GM12875 (cell line): ENCODE results near the gene NUP62.
A peak's percentile ranks its signal among the peaks of the same experiment; 100 is the strongest.

ENCODE experiments used
- H3K4me3 ChIP-seq: one replicate; pipeline ENCODE4 v1.5.1; 2011; ENCODE audit warnings: low read depth, low read length, control low read depth
- TF ChIP-seq, protein P1 (sequence below): IDR thresholded peaks from 2 replicates; pipeline ENCODE4 v1.5.1; 2011; ENCODE audit warnings: low read depth, mild to moderate bottlenecking, control low read depth, inconsistent platforms, low read length, moderate library complexity, borderline replicate concordance; ENCODE audit not compliant: insufficient read depth

The NUP62 gene

DNA sequence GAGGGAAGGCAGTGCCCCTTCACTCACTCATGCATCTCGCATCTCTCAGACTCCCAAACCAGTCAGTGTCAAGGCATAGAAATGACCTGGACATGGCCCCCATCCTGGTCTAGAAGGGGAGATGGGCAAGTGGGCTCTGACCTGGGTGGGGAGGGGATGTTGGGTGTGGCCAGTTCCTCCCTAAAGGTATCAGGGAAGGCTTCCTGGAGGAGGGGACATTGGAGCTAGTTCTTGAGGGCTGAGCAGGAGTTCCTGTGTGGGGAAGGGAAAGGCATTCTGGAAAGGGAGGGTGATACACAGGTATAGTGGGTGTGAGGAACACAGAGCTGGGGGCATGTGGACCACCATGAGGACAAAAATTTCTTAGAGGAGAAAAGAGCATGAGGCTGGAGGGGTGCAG, 36.6 kb downstream of the NUP62 start:
- TF ChIP-seq, protein P1, sequence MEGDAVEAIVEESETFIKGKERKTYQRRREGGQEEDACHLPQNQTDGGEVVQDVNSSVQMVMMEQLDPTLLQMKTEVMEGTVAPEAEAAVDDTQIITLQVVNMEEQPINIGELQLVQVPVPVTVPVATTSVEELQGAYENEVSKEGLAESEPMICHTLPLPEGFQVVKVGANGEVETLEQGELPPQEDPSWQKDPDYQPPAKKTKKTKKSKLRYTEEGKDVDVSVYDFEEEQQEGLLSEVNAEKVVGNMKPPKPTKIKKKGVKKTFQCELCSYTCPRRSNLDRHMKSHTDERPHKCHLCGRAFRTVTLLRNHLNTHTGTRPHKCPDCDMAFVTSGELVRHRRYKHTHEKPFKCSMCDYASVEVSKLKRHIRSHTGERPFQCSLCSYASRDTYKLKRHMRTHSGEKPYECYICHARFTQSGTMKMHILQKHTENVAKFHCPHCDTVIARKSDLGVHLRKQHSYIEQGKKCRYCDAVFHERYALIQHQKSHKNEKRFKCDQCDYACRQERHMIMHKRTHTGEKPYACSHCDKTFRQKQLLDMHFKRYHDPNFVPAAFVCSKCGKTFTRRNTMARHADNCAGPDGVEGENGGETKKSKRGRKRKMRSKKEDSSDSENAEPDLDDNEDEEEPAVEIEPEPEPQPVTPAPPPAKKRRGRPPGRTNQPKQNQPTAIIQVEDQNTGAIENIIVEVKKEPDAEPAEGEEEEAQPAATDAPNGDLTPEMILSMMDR = no peak
- H3K4me3 ChIP-seq = no peak overlapping the region

GRCh38 chr19:49891393-49891792, 37.9 kb downstream of the NUP62 start:
- H3K4me3 ChIP-seq = no peak overlapping the region
- TF ChIP-seq, protein P1 = no peak

DNA sequence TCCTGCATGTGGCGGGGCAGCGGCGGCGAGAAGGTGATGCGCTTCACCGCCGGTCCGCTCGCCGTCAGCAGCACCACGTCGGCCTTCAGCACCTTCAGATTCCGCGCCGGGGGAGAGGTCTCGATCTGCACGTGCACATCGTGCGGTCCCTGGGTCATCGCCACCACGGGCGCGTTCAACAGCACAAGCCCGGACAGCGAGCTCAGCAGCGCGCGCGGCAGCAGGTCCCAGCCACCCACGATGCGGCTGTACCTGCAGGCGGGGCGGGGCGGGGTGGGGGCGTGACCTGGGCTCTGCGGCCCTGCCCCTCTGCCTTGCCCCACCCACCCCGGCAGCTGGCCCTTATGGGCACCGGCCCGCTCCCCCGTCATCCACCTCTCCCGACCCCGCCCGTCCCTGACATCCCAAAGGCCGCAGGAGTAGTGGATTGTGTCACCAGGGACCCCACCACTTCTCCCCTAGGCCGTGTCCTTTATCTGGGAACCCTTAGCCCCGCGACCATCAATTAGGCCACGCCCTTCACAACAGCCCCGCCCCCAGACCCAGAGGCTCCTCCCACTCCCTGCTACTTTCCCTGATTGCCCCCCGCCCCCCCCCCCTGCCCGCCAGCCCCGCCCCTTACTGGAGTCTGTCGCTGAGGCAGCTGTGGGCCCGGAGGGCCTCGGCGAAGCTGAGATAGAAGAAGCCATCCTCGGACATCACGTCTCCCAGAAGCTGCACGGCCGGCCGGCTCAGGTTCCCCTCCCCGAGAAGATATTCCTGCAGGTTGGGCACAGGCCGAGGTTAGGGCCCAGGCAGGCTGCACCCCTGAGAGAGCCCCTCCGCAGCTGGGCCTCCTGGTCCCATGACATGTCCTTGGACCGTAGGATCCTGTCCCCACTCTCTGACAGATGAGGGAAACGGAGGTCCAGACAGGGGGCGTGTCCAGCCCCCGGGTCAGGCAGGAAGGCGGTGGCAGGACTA, 38.7 kb downstream of the NUP62 start:
- TF ChIP-seq, protein P1 = no peak

DNA sequence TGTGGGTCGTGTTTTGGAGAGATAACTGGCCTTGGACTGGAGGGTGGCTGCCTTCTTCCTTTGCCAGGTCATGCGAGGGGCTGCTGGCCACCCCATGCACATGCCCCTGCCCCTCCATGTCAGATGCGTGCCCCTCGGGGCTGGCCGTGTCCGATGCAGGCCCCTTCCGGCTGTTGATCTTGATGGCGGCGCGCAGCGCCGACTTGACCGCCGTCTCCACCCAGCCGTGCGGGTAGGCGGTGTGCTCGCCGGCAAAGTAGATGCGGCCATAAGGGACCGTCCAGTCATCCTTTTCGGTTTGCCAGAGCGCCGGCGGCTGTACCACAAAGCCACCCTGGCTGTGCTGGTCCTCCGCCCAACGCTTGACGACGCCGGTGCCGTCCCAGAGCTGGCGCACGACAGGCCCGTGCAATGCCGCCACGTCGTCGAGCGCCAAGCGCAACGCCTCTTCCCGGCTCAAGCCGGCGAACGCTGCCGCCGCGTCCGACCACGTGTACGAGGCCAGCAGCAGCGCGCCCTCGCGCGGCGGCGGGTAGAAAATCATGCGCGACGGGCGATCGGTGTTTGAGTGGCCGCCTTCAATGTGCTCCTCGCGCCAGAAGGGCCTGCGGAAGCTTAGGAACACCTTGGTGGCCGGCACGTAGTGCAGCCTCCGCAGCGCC, 39.5 kb downstream of the NUP62 start:
- TF ChIP-seq, protein P1 = peak; percentile 80
- no peak overlapping the region for H3K4me3 ChIP-seq

More for the DNA sequence above, 38.7 kb downstream of the NUP62 start:
- no peak overlapping the region for H3K4me3 ChIP-seq

GRCh38 chr19:49889038-49889686, 40.1 kb downstream of the NUP62 start:
- TF ChIP-seq, protein P1 = no peak
- no peak overlapping the region for H3K4me3 ChIP-seq

DNA sequence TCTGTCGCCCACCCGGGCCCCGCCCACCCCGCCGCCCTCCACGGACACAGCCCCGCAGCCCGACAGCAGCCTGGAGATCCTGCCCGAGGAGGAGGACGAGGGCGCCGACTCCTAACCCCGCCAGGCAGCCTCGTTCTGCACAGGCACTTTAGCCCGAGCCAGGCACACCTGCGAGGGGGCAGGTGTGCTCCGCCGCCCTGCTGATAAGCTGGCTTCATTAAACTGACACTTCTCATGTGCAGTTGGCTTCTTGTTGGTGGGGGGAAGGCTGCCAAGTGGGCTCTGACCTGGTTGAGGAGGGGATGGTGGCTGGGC, 40.8 kb downstream of the NUP62 start:
- TF ChIP-seq, protein P1 = no peak
- no peak overlapping the region for H3K4me3 ChIP-seq
